Fibroblast of skin of left biceps (primary cell): ENCODE measurements around the gene ZNF280D.
A peak's percentile ranks its signal among the peaks of the same experiment; 100 is the strongest.

Experiments
- DNase-seq, 2 experiments: peaks; one replicate each; pipeline ENCODE4 v3.0.0-alpha.2; 2013; ENCODE audit warnings: low read depth in 2 of 2

Gene ZNF280D

GRCh38 chr15:56648311-56648710 lies 85.0 kb downstream of the ZNF280D start:
- DNase-seq, result no peak

GRCh38 chr15:56640549-56640948 lies 92.8 kb downstream of the ZNF280D start:
- DNase-seq, result no peak

GRCh38 chr15:56640127-56640526 lies 93.2 kb downstream of the ZNF280D start:
- DNase-seq, result no peak

- DNase-seq, result no peak
These were observed 93.7 kb downstream of the ZNF280D start for GRCh38 chr15:56639631-56640030.

GRCh38 chr15:56631765-56632164 lies 101.5 kb downstream of the ZNF280D start:
- no peak for DNase-seq

GRCh38 chr15:56628893-56629532 lies 104.3 kb downstream of the ZNF280D start:
- no peak for DNase-seq

- DNase-seq, result no peak
These were observed 113.4 kb downstream of the ZNF280D start for GRCh38 chr15:56619887-56620286.

GRCh38 chr15:56617628-56618027 lies 115.7 kb downstream of the ZNF280D start:
- no peak for DNase-seq

- no peak for DNase-seq
These were observed 116.8 kb downstream of the ZNF280D start for GRCh38 chr15:56616551-56616950.

- DNase-seq, result no peak
These were observed 119.5 kb downstream of the ZNF280D start for GRCh38 chr15:56613811-56614210.

GRCh38 chr15:56608993-56609392 lies 124.3 kb downstream of the ZNF280D start:
- no peak for DNase-seq

- peak; percentile 8 for DNase-seq
These were observed 125.0 kb downstream of the ZNF280D start for GRCh38 chr15:56608140-56608778.

GRCh38 chr15:56602253-56602652 lies 131.1 kb downstream of the ZNF280D start:
- DNase-seq, result no peak

- DNase-seq, result no peak
These were observed 132.9 kb downstream of the ZNF280D start for GRCh38 chr15:56600380-56600779.

GRCh38 chr15:56598991-56599390 lies 134.3 kb downstream of the ZNF280D start:
- DNase-seq, result peak; percentile 9 to 23

- DNase-seq, result no peak
These were observed 145.6 kb downstream of the ZNF280D start for GRCh38 chr15:56587686-56588085.

- DNase-seq, result no peak
These were observed 147.1 kb downstream of the ZNF280D start for GRCh38 chr15:56586206-56586605.

- DNase-seq, result no peak
These were observed 150.5 kb downstream of the ZNF280D start for GRCh38 chr15:56582785-56583184.
